HepG2 (cell line): ENCODE results near the gene RNF114. TPM values are rescaled to one million over a fixed set of nuclear protein-coding genes. Genes with fewer than 3 reads are reported as not detected.

Experiments
- CREB1 ChIP-seq, 2 experiments: fragments of 450-650 bp in 1 of 2; IDR thresholded peaks; 2 replicates each; pipeline ENCODE4 v1.6.1; 2016 to 2017; ENCODE audit warnings: control low read depth in 1 of 2, mild to moderate bottlenecking in 1 of 2, missing compliant biosample characterization in 1 of 2, missing genetic modification characterization in 1 of 2
- ERF ChIP-seq: IDR thresholded peaks from 2 replicates; pipeline ENCODE4 v1.6.1; 2018; ENCODE audit warnings: missing biosample characterization, missing genetic modification reagents
- FOXO1 ChIP-seq: sonication (generic); formaldehyde crosslinking; IDR thresholded peaks from 2 replicates; pipeline ENCODE4 v1.4.0; 2020; ENCODE audit warnings: missing genetic modification reagents
- IRF2 ChIP-seq: IDR thresholded peaks from 2 replicates; pipeline ENCODE4 v1.6.1; 2018; ENCODE audit warnings: missing genetic modification reagents, missing compliant biosample characterization
- NCOA2 ChIP-seq: sonication (generic); formaldehyde crosslinking; IDR thresholded peaks from 2 replicates; pipeline ENCODE4 v1.8.0; 2022; ENCODE audit warnings: inconsistent platforms
- PPARG ChIP-seq: conservative IDR thresholded peaks from 2 replicates; pipeline ENCODE4 v1.6.1; 2016; ENCODE audit warnings: missing biosample characterization, missing genetic modification reagents
- RBFOX2 ChIP-seq: fragments of 200-400 bp; formaldehyde crosslinking; IDR thresholded peaks from 2 replicates; pipeline ENCODE4 v1.6.1; 2017; ENCODE audit warnings: low read depth, mild to moderate bottlenecking, low read length
- TCF7L2 ChIP-seq: IDR thresholded peaks from 2 replicates; pipeline ENCODE4 v1.6.1; 2011; ENCODE audit warnings: mild to moderate bottlenecking, low read depth, low read length, moderate library complexity
- XRCC5 ChIP-seq: fragments of 200-400 bp; formaldehyde crosslinking; optimal IDR thresholded peaks from 2 replicates; pipeline ENCODE3; 2017; ENCODE audit warnings: mild to moderate bottlenecking, low read length
- YEATS2 ChIP-seq: sonication (generic); formaldehyde crosslinking; IDR thresholded peaks from 2 replicates; pipeline ENCODE4 v1.4.0; 2020; ENCODE audit warnings: missing genetic modification reagents, borderline replicate concordance
- ZBTB20 ChIP-seq: sonication (generic); formaldehyde crosslinking; IDR thresholded peaks from 2 replicates; pipeline ENCODE4 v1.8.1; 2023; ENCODE audit warnings: missing genetic modification reagents, low read depth, mild to moderate bottlenecking, borderline replicate concordance
- ZMYM4 ChIP-seq: sonication (generic); formaldehyde crosslinking; IDR thresholded peaks from 2 replicates; pipeline ENCODE4 v1.8.1; 2023; ENCODE audit warnings: mild to moderate bottlenecking, missing genetic modification reagents
- ZNF605 ChIP-seq: sonication (generic); formaldehyde crosslinking; IDR thresholded peaks from 2 replicates; pipeline ENCODE4 v1.8.0; 2022; ENCODE audit warnings: mild to moderate bottlenecking, missing genetic modification reagents
- polyA plus RNA-seq, 8 experiments: library from polyadenylated mRNA; depleted of rRNA in 3 of 8; stranded (reverse) in 7 of 8; unstranded in 1 of 8; fragments of >200 nt; fragmentation: Illumina TruSeq in 4 of 8; extraction: Trizol in 4 of 8; gene quantifications; 2 replicates each; pipeline versions ENCODE4 v1.2.1 to v1.2.3, GENCODE V29; 2011 to 2016; ENCODE audit warnings: low read depth in 4 of 8, missing spikeins in 1 of 8, mixed read lengths in 1 of 8; ENCODE audit not compliant: insufficient read depth in 1 of 8
- total RNA-seq, 5 experiments: library from RNA; depleted of rRNA; stranded (reverse); fragments of >200 nt; fragmentation: Illumina TruSeq; extraction: Trizol; gene quantifications; 2 replicates each; pipeline ENCODE4 v1.2.3, GENCODE V29; 2016; ENCODE audit warnings: low read depth in 1 of 5
- TF ChIP-seq, protein P1 (sequence below): sonication (generic); formaldehyde crosslinking; IDR thresholded peaks from 2 replicates; pipeline ENCODE4 v1.4.0; 2020; ENCODE audit warnings: missing genetic modification reagents, borderline replicate concordance
- TF ChIP-seq, protein P2 (sequence below): IDR thresholded peaks from 2 replicates; pipeline ENCODE4 v1.6.1; 2012; ENCODE audit warnings: low read depth, low read length, improper control_type of control experiment
- TF ChIP-seq, protein P3 (sequence below): sonication (generic); formaldehyde crosslinking; IDR thresholded peaks from 2 replicates; pipeline ENCODE4 v1.4.0; 2020; ENCODE audit warnings: mild to moderate bottlenecking, missing genetic modification reagents
- TF ChIP-seq, protein P4 (sequence below): sonication (generic); formaldehyde crosslinking; IDR thresholded peaks from 2 replicates; pipeline ENCODE4 v1.5.0; 2020; ENCODE audit warnings: mild to moderate bottlenecking, missing genetic modification reagents, moderate library complexity
- TF ChIP-seq, protein P5 (sequence below), 2 experiments: sonication (generic) in 1 of 2; formaldehyde crosslinking in 1 of 2; IDR thresholded peaks; 2 replicates each; pipeline versions ENCODE4 v1.4.0 to v1.6.1; 2018 to 2020; ENCODE audit warnings: missing genetic modification reagents in 2 of 2, borderline replicate concordance in 1 of 2, low read depth in 1 of 2, mild to moderate bottlenecking in 1 of 2, missing biosample characterization in 1 of 2
- TF ChIP-seq, protein P6 (sequence below): sonication (generic); formaldehyde crosslinking; IDR thresholded peaks from 2 replicates; pipeline ENCODE4 v1.4.0; 2020; ENCODE audit warnings: missing genetic modification reagents

The RNF114 gene
- total and polyA plus RNA-seq, 2 of the 13 experiments (the other 11 are each of a cell fraction or from before 2014, with no cell fraction given) = 119 to 126 TPM

DNA sequence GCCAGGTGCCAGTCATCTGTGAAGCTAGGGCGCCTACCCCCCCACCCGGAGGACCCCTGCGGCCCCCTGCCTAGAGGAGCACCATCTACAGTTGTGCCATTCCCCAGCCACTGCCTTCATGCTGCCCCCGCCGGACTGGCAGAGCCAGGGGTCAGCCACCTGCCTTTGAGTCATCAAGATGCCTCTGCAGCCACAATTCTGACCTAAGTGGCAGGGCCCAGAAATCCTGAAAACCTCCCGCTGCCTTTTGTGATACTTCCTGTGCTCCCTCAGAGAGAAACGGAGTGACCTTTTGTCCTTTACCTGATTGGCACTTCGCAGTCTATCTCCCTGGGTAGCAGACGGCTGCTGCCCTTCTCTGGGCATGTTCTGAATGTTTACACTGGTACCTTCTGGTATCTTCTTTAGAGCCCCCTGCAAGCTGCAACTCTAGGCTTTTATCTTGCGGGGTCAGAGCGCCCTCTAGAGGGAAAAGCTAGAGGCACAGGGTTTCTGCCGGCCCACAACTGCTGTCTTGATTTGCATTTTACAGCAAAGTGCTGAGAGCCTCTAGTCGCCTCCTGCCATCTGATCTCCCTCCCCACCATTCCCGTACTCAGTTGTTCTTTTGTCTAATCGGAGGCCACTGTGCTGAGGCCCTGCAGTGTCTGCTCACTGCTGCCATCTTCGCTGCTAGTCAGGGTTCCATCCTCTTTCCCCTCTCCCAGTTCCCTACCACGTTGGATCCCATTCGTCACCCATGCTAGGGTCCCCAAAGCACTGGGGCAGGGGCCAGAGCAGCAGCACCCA lies 47.8 kb upstream of the RNF114 start (continued):
- TF ChIP-seq ZBTB20 (no peak), XRCC5 (peak; percentile 89), NCOA2 (CRISPR knock-in tag) (peak; percentile 16; the same call in 1 of the 2 replicates), YEATS2 (0 out of 2 replicates have a peak, but pooled peaks have one; percentile 41), RBFOX2 (no peak), ZNF605 (peak; percentile 55; the same call in 1 of the 2 replicates), TCF7L2 (no peak), ZMYM4 (CRISPR knock-in tag) (peak; percentile 17; the same call in 1 of the 2 replicates), IRF2 (0 out of 2 replicates have a peak, but pooled peaks have one; percentile 27), ERF (peak; percentile 61; the same call in 1 of the 2 replicates), FOXO1 (0 out of 2 replicates have a peak, but pooled peaks have one; percentile 14), CREB1 (IDR thresholded peaks at IDR 0.05) (no peak), CREB1 (CRISPR knock-in tag; IDR thresholded peaks at IDR 0.05) (no peak), PPARG (CRISPR knock-in tag) (0 out of 2 replicates have a peak, but pooled peaks have one; percentile 27)
- TF ChIP-seq, protein P1, sequence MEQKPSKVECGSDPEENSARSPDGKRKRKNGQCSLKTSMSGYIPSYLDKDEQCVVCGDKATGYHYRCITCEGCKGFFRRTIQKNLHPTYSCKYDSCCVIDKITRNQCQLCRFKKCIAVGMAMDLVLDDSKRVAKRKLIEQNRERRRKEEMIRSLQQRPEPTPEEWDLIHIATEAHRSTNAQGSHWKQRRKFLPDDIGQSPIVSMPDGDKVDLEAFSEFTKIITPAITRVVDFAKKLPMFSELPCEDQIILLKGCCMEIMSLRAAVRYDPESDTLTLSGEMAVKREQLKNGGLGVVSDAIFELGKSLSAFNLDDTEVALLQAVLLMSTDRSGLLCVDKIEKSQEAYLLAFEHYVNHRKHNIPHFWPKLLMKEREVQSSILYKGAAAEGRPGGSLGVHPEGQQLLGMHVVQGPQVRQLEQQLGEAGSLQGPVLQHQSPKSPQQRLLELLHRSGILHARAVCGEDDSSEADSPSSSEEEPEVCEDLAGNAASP = peak; percentile 24; the same call in 1 of the 2 replicates
- TF ChIP-seq, protein P2, sequence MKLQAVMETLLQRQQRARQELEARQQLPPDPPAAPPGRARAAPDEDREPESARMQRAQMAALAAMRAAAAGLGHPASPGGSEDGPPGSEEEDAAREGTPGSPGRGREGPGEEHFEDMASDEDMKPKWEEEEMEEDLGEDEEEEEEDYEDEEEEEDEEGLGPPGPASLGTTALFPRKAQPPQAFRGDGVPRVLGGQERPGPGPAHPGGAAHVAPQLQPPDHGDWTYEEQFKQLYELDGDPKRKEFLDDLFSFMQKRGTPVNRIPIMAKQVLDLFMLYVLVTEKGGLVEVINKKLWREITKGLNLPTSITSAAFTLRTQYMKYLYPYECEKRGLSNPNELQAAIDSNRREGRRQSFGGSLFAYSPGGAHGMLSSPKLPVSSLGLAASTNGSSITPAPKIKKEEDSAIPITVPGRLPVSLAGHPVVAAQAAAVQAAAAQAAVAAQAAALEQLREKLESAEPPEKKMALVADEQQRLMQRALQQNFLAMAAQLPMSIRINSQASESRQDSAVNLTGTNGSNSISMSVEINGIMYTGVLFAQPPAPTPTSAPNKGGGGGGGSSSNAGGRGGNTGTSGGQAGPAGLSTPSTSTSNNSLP = no peak
- TF ChIP-seq, protein P3, sequence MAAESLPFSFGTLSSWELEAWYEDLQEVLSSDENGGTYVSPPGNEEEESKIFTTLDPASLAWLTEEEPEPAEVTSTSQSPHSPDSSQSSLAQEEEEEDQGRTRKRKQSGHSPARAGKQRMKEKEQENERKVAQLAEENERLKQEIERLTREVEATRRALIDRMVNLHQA (CRISPR knock-in tag) = no peak
- TF ChIP-seq, protein P4, sequence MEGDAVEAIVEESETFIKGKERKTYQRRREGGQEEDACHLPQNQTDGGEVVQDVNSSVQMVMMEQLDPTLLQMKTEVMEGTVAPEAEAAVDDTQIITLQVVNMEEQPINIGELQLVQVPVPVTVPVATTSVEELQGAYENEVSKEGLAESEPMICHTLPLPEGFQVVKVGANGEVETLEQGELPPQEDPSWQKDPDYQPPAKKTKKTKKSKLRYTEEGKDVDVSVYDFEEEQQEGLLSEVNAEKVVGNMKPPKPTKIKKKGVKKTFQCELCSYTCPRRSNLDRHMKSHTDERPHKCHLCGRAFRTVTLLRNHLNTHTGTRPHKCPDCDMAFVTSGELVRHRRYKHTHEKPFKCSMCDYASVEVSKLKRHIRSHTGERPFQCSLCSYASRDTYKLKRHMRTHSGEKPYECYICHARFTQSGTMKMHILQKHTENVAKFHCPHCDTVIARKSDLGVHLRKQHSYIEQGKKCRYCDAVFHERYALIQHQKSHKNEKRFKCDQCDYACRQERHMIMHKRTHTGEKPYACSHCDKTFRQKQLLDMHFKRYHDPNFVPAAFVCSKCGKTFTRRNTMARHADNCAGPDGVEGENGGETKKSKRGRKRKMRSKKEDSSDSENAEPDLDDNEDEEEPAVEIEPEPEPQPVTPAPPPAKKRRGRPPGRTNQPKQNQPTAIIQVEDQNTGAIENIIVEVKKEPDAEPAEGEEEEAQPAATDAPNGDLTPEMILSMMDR (CRISPR knock-in tag) = peak; percentile 89
- TF ChIP-seq, protein P5, sequence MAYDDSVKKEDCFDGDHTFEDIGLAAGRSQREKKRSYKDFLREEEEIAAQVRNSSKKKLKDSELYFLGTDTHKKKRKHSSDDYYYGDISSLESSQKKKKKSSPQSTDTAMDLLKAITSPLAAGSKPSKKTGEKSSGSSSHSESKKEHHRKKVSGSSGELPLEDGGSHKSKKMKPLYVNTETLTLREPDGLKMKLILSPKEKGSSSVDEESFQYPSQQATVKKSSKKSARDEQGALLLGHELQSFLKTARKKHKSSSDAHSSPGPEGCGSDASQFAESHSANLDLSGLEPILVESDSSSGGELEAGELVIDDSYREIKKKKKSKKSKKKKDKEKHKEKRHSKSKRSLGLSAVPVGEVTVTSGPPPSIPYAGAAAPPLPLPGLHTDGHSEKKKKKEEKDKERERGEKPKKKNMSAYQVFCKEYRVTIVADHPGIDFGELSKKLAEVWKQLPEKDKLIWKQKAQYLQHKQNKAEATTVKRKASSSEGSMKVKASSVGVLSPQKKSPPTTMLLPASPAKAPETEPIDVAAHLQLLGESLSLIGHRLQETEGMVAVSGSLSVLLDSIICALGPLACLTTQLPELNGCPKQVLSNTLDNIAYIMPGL (CRISPR knock-in tag; IDR thresholded peaks at IDR 0.05; ENCODE audit: borderline replicate concordance in 1 of 2, low read depth in 1 of 2) = peak in 1 of 2 experiments; percentile 64; a peak in 1 of 4 replicates
- TF ChIP-seq, protein P6, sequence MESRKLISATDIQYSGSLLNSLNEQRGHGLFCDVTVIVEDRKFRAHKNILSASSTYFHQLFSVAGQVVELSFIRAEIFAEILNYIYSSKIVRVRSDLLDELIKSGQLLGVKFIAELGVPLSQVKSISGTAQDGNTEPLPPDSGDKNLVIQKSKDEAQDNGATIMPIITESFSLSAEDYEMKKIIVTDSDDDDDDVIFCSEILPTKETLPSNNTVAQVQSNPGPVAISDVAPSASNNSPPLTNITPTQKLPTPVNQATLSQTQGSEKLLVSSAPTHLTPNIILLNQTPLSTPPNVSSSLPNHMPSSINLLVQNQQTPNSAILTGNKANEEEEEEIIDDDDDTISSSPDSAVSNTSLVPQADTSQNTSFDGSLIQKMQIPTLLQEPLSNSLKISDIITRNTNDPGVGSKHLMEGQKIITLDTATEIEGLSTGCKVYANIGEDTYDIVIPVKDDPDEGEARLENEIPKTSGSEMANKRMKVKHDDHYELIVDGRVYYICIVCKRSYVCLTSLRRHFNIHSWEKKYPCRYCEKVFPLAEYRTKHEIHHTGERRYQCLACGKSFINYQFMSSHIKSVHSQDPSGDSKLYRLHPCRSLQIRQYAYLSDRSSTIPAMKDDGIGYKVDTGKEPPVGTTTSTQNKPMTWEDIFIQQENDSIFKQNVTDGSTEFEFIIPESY (CRISPR knock-in tag) = peak; percentile 64; the same call in 1 of the 2 replicates
